Neural cell (in vitro differentiated cells): ENCODE measurements around the gene NGF. TPM values are rescaled to one million over a fixed set of nuclear protein-coding genes. Genes with fewer than 3 reads are reported as not detected.

ENCODE experiments used
- H2AFZ ChIP-seq: fragments of 200-600, 300-800 bp; sonication (generic), shearing (Covaris generic); 2 replicates; pipeline ENCODE4 v1.6.0; 2014; ENCODE audit warnings: low read depth, mild to moderate bottlenecking, antibody characterized with exemption, low read length, moderate library complexity
- H3F3A ChIP-seq: fragments of 200-600 bp; shearing (Covaris generic); 2 replicates; pipeline ENCODE4 v1.6.1; 2016; ENCODE audit warnings: mild to moderate bottlenecking, moderate library complexity, mixed read lengths, antibody characterized with exemption, low read length; ENCODE audit not compliant: insufficient read depth, poor library complexity, severe bottlenecking
- H3K27ac ChIP-seq: fragments of 200-600, 300-800 bp; sonication (generic), shearing (Covaris generic); 2 replicates; pipeline ENCODE4 v1.5.1; 2014; ENCODE audit warnings: mild to moderate bottlenecking, low read length, moderate library complexity
- H3K27me3 ChIP-seq: fragments of 300-800, 200-600 bp; sonication (generic), shearing (Covaris generic); 2 replicates; pipeline ENCODE4 v1.6.0; 2014; ENCODE audit warnings: mild to moderate bottlenecking, low read depth, low read length, moderate library complexity; ENCODE audit not compliant: insufficient read depth
- H3K36me3 ChIP-seq: fragments of 300-800, 200-600 bp; sonication (generic), shearing (Covaris generic); 2 replicates; pipeline ENCODE4 v1.5.1; 2014; ENCODE audit warnings: mild to moderate bottlenecking, antibody characterized with exemption, low read length, moderate library complexity; ENCODE audit not compliant: insufficient read depth
- H3K4me2 ChIP-seq: fragments of 300-800, 200-600 bp; sonication (generic), shearing (Covaris generic); 2 replicates; pipeline ENCODE4 v1.6.0; 2014; ENCODE audit warnings: mild to moderate bottlenecking, low read length
- H3K4me3 ChIP-seq: fragments of 300-800, 200-600 bp; sonication (generic), shearing (Covaris generic); 2 replicates; pipeline ENCODE4 v1.5.1; 2014; ENCODE audit warnings: mild to moderate bottlenecking, low read length, moderate library complexity
- H3K79me2 ChIP-seq: fragments of 200-600 bp; shearing (Covaris generic); replicated peaks from 2 replicates; pipeline ENCODE4 v1.6.0; 2014; ENCODE audit warnings: mild to moderate bottlenecking, low read length, moderate library complexity; ENCODE audit not compliant: insufficient read depth
- H3K9ac ChIP-seq: fragments of 300-800, 200-600 bp; sonication (generic), shearing (Covaris generic); 2 replicates; pipeline ENCODE4 v1.6.1; 2016; ENCODE audit warnings: mild to moderate bottlenecking, low read length, mixed read lengths
- H3K9me2 ChIP-seq: fragments of 200-600 bp; shearing (Covaris generic); 2 replicates; pipeline ENCODE4 v1.6.1; 2016; ENCODE audit warnings: mild to moderate bottlenecking, low read length, mixed read lengths; ENCODE audit not compliant: insufficient read depth
- H3K9me3 ChIP-seq: fragments of 200-600, 300-800 bp; sonication (generic), shearing (Covaris generic); 2 replicates; pipeline ENCODE4 v1.6.1; 2016; ENCODE audit warnings: mild to moderate bottlenecking, mixed run types, low read length, moderate library complexity, mixed read lengths
- H4K20me1 ChIP-seq: fragments of 200-600 bp; shearing (Covaris generic); 2 replicates; pipeline ENCODE4 v1.6.1; 2016; ENCODE audit warnings: mild to moderate bottlenecking, mixed run types; ENCODE audit not compliant: insufficient read depth
- CTCF ChIP-seq: fragments of 450-650 bp; IDR thresholded peaks from 2 replicates; pipeline ENCODE4 v1.5.1; 2014; ENCODE audit warnings: antibody characterized with exemption, mild to moderate bottlenecking, moderate library complexity; ENCODE audit not compliant: poor library complexity, severe bottlenecking
- EP300 ChIP-seq: fragments of 450-650 bp; conservative IDR thresholded peaks from 2 replicates; pipeline ENCODE4 v1.6.1; 2014; ENCODE audit warnings: antibody characterized with exemption, mild to moderate bottlenecking, moderate library complexity; ENCODE audit not compliant: poor library complexity, severe bottlenecking
- EZH2 ChIP-seq: fragments of 200-600, 300-800 bp; shearing (Covaris generic), sonication (generic); IDR thresholded peaks from 2 replicates; pipeline ENCODE4 v1.6.1; 2014; ENCODE audit warnings: antibody characterized with exemption, low read length, borderline replicate concordance, mild to moderate bottlenecking; ENCODE audit not compliant: insufficient read depth, poor library complexity, severe bottlenecking
- MXI1 ChIP-seq: fragments of 450-650 bp; conservative IDR thresholded peaks from 2 replicates; pipeline ENCODE4 v1.6.1; 2014; ENCODE audit warnings: antibody characterized with exemption, mild to moderate bottlenecking; ENCODE audit not compliant: poor library complexity, severe bottlenecking
- POLR2AphosphoS5 ChIP-seq: IDR thresholded peaks from 2 replicates; pipeline ENCODE4 v1.6.1; 2012
- RAD21 ChIP-seq: fragments of 450-650 bp; conservative IDR thresholded peaks from 2 replicates; pipeline ENCODE4 v1.6.1; 2014; ENCODE audit warnings: antibody characterized with exemption, mild to moderate bottlenecking, moderate library complexity
- SMC3 ChIP-seq: fragments of 450-650 bp; conservative IDR thresholded peaks from 2 replicates; pipeline ENCODE4 v1.6.1; 2014; ENCODE audit warnings: antibody characterized with exemption, mild to moderate bottlenecking, moderate library complexity; ENCODE audit not compliant: poor library complexity
- TAF1 ChIP-seq: IDR thresholded peaks from 2 replicates; pipeline ENCODE4 v1.6.1; 2012; ENCODE audit warnings: low read depth
- polyA plus RNA-seq: library from polyadenylated mRNA; depleted of rRNA; stranded (reverse); fragments of >200 nt; gene quantifications from 2 replicates; pipeline ENCODE4 v1.2.3, GENCODE V29; 2014
- TF ChIP-seq, protein P1 (sequence below): IDR thresholded peaks from 2 replicates; pipeline ENCODE4 v1.6.1; 2012; ENCODE audit warnings: borderline replicate concordance

Gene NGF
- polyA plus RNA-seq, 1 donor from 2014 or later, result not detected

- Histone ChIP-seq H3K27me3 (no peaks in the 10 kb centered on the region), H3K9me3 (no peaks in the 10 kb centered on the region), H3K9me2 (no peaks in the 10 kb centered on the region), H2AFZ (no peak overlapping the region), H3K27ac (no peak overlapping the region), H3K4me2 (no peak overlapping the region), H3K79me2 (no peaks in the 10 kb centered on the region), H3K9ac (no peak overlapping the region), H3K36me3 (no peaks in the 10 kb centered on the region), H3K4me3 (no peak overlapping the region), H3F3A (no peaks in the 10 kb centered on the region), H4K20me1 (no peaks in the 10 kb centered on the region)
- no peak for TF ChIP-seq EP300
- TF ChIP-seq EZH2, result no peak
- TF ChIP-seq TAF1, result no peak
These were observed 99.0 kb downstream of the NGF start for GRCh38 chr1:115239148-115239422.

GRCh38 chr1:115238336-115239147 is 99.5 kb downstream of the NGF start:
- H3K9me3 ChIP-seq, result no peaks in the 10 kb centered on the region
- H3K9ac ChIP-seq, result no peak overlapping the region
- no peaks in the 10 kb centered on the region for H4K20me1 ChIP-seq
- H3K9me2 ChIP-seq, result no peaks in the 10 kb centered on the region
- TF ChIP-seq, protein P1, sequence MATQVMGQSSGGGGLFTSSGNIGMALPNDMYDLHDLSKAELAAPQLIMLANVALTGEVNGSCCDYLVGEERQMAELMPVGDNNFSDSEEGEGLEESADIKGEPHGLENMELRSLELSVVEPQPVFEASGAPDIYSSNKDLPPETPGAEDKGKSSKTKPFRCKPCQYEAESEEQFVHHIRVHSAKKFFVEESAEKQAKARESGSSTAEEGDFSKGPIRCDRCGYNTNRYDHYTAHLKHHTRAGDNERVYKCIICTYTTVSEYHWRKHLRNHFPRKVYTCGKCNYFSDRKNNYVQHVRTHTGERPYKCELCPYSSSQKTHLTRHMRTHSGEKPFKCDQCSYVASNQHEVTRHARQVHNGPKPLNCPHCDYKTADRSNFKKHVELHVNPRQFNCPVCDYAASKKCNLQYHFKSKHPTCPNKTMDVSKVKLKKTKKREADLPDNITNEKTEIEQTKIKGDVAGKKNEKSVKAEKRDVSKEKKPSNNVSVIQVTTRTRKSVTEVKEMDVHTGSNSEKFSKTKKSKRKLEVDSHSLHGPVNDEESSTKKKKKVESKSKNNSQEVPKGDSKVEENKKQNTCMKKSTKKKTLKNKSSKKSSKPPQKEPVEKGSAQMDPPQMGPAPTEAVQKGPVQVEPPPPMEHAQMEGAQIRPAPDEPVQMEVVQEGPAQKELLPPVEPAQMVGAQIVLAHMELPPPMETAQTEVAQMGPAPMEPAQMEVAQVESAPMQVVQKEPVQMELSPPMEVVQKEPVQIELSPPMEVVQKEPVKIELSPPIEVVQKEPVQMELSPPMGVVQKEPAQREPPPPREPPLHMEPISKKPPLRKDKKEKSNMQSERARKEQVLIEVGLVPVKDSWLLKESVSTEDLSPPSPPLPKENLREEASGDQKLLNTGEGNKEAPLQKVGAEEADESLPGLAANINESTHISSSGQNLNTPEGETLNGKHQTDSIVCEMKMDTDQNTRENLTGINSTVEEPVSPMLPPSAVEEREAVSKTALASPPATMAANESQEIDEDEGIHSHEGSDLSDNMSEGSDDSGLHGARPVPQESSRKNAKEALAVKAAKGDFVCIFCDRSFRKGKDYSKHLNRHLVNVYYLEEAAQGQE, result no peak
- no peak for TF ChIP-seq EZH2
- no peak for TF ChIP-seq CTCF
- TF ChIP-seq RAD21, result no peak
- no peak for TF ChIP-seq POLR2AphosphoS5
- TF ChIP-seq EP300, result no peak
- no peak for TF ChIP-seq MXI1
- no peak for TF ChIP-seq TAF1
- TF ChIP-seq SMC3, result no peak
- H3K27me3 ChIP-seq, result no peaks in the 10 kb centered on the region
- H3F3A ChIP-seq, result no peaks in the 10 kb centered on the region
- H3K4me3 ChIP-seq, result no peak overlapping the region
- H2AFZ ChIP-seq, result no peak overlapping the region
- H3K79me2 ChIP-seq, result no peaks in the 10 kb centered on the region
- no peak overlapping the region for H3K4me2 ChIP-seq
- no peak overlapping the region for H3K27ac ChIP-seq
- no peaks in the 10 kb centered on the region for H3K36me3 ChIP-seq
